ENCODE results near the gene SYNJ2BP. TPM values are rescaled to one million over a fixed set of nuclear protein-coding genes. Genes with fewer than 3 reads are reported as not detected.

The SYNJ2BP gene
- total and polyA plus RNA-seq, 2 of the 13 experiments (the other 11 are each of a cell fraction or from before 2014, with no cell fraction given), result 18.1 to 28.6 TPM

DNA sequence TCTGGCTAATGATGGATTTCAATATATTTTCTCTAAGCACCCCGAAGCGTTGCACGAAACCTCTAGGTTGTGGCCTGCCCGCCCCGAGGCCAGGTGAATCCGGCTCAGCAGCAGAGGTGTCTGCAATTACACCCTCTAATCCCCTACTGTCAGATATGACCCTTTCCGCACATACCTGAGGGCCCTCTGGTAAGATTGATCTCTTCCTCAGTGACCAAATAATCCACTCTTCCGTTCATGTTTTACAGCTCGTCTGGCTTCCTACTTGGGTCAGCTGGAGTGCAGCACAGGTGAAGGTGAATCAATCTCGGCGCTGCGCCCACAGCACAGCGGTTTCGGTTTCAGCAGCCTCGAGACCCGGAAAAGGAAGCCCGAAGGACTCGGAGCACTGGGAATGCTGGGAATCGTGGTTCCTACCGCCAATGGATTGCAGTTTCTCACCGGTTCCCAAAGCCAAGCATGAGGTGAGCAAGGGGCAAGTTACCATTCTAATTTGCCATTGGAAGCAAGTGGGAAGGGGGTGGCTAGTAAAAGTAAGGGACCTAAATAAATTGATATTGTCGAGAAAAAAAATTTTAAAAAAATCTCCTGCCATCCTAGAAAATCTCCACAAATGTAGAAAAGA is at the start of gene SYNJ2BP (continued):
- TF ChIP-seq ZNF605 (CRISPR knock-in tag; IDR thresholded peaks at IDR 0.05) (peak; percentile 77; the same call in 1 of the 2 replicates), BORCS8-MEF2B (CRISPR knock-in tag; IDR thresholded peaks at IDR 0.05) (0 out of 2 replicates have a peak, but pooled peaks have one; percentile 41), ZBTB7A (CRISPR knock-in tag; IDR thresholded peaks at IDR 0.05) (no peak), FOXP1 (IDR thresholded peaks at IDR 0.05) (no peak), FOXP1 (CRISPR knock-in tag; IDR thresholded peaks at IDR 0.05) (no peak), ZFP41 (CRISPR knock-in tag; IDR thresholded peaks at IDR 0.05; ENCODE audit: borderline replicate concordance) (no peak), ZNF607 (CRISPR knock-in tag; IDR thresholded peaks at IDR 0.05; ENCODE audit: borderline replicate concordance) (0 out of 2 replicates have a peak, but pooled peaks have one; percentile 33), ATM (IDR thresholded peaks at IDR 0.05; ENCODE audit: borderline replicate concordance) (no peak), ZNF44 (CRISPR knock-in tag; IDR thresholded peaks at IDR 0.05) (peak; percentile 38; the same call in 1 of the 2 replicates), ZNF232 (CRISPR knock-in tag; IDR thresholded peaks at IDR 0.05; ENCODE audit: borderline replicate concordance) (peak; percentile 51; the same call in 1 of the 2 replicates), ZNF775 (CRISPR knock-in tag; IDR thresholded peaks at IDR 0.05; ENCODE audit: borderline replicate concordance) (no peak), ZSCAN12 (CRISPR knock-in tag; IDR thresholded peaks at IDR 0.05) (no peak), ZNF160 (CRISPR knock-in tag; IDR thresholded peaks at IDR 0.05) (no peak), SETDB1 (CRISPR knock-in tag; IDR thresholded peaks at IDR 0.05; ENCODE audit: borderline replicate concordance) (no peak), RBAK (CRISPR knock-in tag; IDR thresholded peaks at IDR 0.05) (no peak), U2AF2 (IDR thresholded peaks at IDR 0.05; ENCODE audit: low read depth, low read length) (no peak), HES4 (CRISPR knock-in tag; IDR thresholded peaks at IDR 0.05; ENCODE audit: borderline replicate concordance) (0 out of 2 replicates have a peak, but pooled peaks have one; percentile 43), ZNF747 (CRISPR knock-in tag; IDR thresholded peaks at IDR 0.05; ENCODE audit: borderline replicate concordance) (peak; percentile 77; the same call in 1 of the 2 replicates), ZNF546 (CRISPR knock-in tag; conservative IDR thresholded peaks at IDR 0.05) (no peak), KLF12 (CRISPR knock-in tag; IDR thresholded peaks at IDR 0.05; ENCODE audit: borderline replicate concordance) (0 out of 2 replicates have a peak, but pooled peaks have one; percentile 36), YEATS2 (CRISPR knock-in tag; IDR thresholded peaks at IDR 0.05; ENCODE audit: borderline replicate concordance) (peak; percentile 71; the same call in 1 of the 2 replicates)
- TF ChIP-seq, protein P1, sequence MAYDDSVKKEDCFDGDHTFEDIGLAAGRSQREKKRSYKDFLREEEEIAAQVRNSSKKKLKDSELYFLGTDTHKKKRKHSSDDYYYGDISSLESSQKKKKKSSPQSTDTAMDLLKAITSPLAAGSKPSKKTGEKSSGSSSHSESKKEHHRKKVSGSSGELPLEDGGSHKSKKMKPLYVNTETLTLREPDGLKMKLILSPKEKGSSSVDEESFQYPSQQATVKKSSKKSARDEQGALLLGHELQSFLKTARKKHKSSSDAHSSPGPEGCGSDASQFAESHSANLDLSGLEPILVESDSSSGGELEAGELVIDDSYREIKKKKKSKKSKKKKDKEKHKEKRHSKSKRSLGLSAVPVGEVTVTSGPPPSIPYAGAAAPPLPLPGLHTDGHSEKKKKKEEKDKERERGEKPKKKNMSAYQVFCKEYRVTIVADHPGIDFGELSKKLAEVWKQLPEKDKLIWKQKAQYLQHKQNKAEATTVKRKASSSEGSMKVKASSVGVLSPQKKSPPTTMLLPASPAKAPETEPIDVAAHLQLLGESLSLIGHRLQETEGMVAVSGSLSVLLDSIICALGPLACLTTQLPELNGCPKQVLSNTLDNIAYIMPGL (CRISPR knock-in tag; IDR thresholded peaks at IDR 0.05; ENCODE audit: borderline replicate concordance in 1 of 2, low read depth in 1 of 2), result peak; percentile 31 to 53; a peak in 2 of 4 replicates
- TF ChIP-seq, protein P2, sequence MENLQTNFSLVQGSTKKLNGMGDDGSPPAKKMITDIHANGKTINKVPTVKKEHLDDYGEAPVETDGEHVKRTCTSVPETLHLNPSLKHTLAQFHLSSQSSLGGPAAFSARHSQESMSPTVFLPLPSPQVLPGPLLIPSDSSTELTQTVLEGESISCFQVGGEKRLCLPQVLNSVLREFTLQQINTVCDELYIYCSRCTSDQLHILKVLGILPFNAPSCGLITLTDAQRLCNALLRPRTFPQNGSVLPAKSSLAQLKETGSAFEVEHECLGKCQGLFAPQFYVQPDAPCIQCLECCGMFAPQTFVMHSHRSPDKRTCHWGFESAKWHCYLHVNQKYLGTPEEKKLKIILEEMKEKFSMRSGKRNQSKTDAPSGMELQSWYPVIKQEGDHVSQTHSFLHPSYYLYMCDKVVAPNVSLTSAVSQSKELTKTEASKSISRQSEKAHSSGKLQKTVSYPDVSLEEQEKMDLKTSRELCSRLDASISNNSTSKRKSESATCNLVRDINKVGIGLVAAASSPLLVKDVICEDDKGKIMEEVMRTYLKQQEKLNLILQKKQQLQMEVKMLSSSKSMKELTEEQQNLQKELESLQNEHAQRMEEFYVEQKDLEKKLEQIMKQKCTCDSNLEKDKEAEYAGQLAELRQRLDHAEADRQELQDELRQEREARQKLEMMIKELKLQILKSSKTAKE (CRISPR knock-in tag; IDR thresholded peaks at IDR 0.05; ENCODE audit: borderline replicate concordance), result no peak
- TF ChIP-seq, protein P3, sequence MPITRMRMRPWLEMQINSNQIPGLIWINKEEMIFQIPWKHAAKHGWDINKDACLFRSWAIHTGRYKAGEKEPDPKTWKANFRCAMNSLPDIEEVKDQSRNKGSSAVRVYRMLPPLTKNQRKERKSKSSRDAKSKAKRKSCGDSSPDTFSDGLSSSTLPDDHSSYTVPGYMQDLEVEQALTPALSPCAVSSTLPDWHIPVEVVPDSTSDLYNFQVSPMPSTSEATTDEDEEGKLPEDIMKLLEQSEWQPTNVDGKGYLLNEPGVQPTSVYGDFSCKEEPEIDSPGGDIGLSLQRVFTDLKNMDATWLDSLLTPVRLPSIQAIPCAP (CRISPR knock-in tag; IDR thresholded peaks at IDR 0.05; ENCODE audit: low read depth), result peak; percentile 95
- TF ChIP-seq, protein P4, sequence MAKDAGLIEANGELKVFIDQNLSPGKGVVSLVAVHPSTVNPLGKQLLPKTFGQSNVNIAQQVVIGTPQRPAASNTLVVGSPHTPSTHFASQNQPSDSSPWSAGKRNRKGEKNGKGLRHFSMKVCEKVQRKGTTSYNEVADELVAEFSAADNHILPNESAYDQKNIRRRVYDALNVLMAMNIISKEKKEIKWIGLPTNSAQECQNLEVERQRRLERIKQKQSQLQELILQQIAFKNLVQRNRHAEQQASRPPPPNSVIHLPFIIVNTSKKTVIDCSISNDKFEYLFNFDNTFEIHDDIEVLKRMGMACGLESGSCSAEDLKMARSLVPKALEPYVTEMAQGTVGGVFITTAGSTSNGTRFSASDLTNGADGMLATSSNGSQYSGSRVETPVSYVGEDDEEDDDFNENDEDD (CRISPR knock-in tag; IDR thresholded peaks at IDR 0.05; ENCODE audit: borderline replicate concordance), result 0 out of 2 replicates have a peak, but pooled peaks have one; percentile 32

All from HepG2 (cell line).